AG09319 (cell line): ENCODE results near the gene ERC2.

Experiments
- DNase-seq: peaks from one replicate; pipeline ENCODE4 v3.0.0-alpha.2; 2010; ENCODE audit warnings: low read depth; ENCODE audit errors: extremely low read depth
- CTCF ChIP-seq: IDR thresholded peaks from 2 replicates; pipeline ENCODE4 v1.5.1; 2011; ENCODE audit warnings: low read depth, mild to moderate bottlenecking, inconsistent platforms, low read length, moderate library complexity

The ERC2 gene

GRCh38 chr3:55870594-55870993 is 597.7 kb downstream of the ERC2 start:
- DNase-seq, result no peak
- TF ChIP-seq CTCF, result no peak

- no peak for DNase-seq
- TF ChIP-seq CTCF, result no peak; the same call in 1 of the 2 replicates
Observed at GRCh38 chr3:55868347-55868746, 599.9 kb downstream of the ERC2 start.

GRCh38 chr3:55863028-55863427 is 605.2 kb downstream of the ERC2 start:
- DNase-seq, result no peak
- no peak for TF ChIP-seq CTCF

- no peak for TF ChIP-seq CTCF
- DNase-seq, result no peak
Observed at GRCh38 chr3:55860049-55860721, 608.1 kb downstream of the ERC2 start.

- TF ChIP-seq CTCF, result no peak
- no peak for DNase-seq
Observed at GRCh38 chr3:55859305-55859704, 609.0 kb downstream of the ERC2 start.

- no peak for TF ChIP-seq CTCF
Observed at GRCh38 chr3:55858727-55859126, 609.5 kb downstream of the ERC2 start.

GRCh38 chr3:55858302-55858701 is 610.0 kb downstream of the ERC2 start:
- TF ChIP-seq CTCF, result no peak
- no peak for DNase-seq

More at GRCh38 chr3:55858727-55859126, 609.5 kb downstream of the ERC2 start:
- DNase-seq, result no peak
